ENCODE measurements around the gene DACH1.

DACH1 gene

DNA sequence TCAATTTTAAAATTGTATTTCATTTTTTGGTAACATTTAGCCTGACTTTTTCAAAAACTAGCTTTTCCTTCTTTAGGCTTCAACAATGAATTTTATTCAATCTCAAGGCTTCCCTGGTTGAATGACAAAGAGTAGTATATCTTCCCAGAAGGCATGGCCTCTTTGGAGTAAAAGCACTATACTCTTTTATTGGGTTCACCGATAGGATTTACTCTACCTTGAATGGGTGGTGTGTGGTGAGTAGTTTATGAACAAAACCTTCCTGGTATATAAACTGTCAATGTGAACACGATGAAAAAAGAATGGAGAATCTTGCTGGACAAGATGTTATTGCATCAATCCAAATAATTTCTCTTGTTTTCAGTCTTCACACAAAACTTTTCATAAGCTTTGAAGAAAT lies 167.7 kb downstream of the DACH1 start:
- DNase-seq = no peak

GRCh38 chr13:71695662-71696061 lies 171.3 kb downstream of the DACH1 start:
- DNase-seq = no peak

DNA sequence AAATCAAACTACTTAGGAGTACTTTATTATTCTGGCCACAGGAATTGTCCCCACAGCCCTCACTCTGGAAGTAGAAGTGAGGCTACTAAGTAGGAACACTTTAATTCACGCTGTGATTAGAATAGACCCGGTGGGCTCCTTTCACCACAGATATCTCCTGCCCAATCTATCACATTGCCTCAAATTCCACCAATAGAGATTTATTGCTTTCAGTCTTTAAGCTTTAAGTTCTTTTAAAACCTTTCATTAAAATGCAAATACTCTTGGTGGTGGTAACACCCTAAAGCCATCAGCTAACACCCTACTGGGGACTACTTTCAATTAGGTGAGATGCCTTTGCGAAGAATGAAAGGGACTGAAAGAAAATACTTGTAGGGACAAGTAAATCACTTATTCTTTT lies 181.9 kb downstream of the DACH1 start:
- no peak for DNase-seq

GRCh38 chr13:71681901-71682613 lies 184.9 kb downstream of the DACH1 start:
- no peak for DNase-seq

DNA sequence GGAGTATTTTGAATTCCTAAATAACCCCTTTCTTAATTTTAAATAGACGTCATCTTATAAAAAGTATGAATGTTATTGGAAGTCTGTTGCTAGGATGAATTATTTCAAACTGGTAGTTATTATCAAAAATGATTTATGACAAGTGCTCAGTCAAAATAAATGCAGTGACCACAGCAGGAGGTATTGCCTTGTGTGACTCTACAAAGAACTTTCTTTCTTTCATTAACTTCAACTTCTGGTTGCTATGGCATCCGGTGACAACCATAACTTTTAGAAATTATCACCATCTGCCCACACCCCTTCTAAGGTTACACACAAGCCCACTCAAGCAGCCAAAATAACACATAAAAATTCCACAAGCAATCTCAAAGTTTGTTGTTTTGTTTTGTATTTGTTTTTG lies 189.9 kb downstream of the DACH1 start:
- DNase-seq = no peak

DNA sequence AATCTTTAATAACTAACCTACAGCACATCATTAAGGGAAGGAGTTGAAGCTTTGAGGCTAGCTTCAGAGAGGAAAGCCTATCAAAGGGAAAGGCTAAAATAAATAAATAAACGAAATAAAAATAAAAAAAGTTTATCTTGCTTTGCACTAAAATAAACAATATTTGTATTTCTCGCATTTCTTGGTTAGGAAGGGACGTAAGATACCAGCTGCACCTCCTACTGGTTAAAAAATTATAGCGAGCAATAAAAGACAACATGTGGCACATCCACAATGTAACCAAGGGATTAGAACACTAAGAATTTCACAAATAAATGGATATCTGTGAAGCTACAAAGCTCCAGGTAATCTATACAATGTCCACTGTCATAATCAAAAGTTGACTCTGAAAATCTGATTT lies 194.5 kb downstream of the DACH1 start:
- no peak for DNase-seq

GRCh38 chr13:71663431-71663830 lies 203.6 kb downstream of the DACH1 start:
- no peak for DNase-seq

DNA sequence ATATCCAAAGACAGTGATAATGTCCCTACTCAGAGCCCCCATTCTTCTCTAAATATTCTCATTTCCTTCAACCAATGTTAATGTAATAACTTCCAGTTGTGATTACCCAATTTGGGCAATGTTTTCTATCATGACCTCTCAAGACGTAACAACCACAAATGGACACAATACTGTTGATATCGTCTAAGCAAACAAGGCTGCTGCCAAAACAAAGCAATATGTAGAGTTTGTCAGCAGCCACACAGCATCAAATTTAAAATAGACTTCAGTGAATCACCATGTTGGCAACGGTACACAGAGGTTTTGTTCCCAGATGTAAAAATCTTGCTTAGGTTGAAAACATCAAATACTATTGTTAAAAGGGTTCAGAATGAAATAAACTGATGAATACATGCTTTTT lies 205.1 kb downstream of the DACH1 start:
- no peak for DNase-seq

- no peak for DNase-seq
Measured at GRCh38 chr13:71659404-71659803, 207.6 kb downstream of the DACH1 start.

DNA sequence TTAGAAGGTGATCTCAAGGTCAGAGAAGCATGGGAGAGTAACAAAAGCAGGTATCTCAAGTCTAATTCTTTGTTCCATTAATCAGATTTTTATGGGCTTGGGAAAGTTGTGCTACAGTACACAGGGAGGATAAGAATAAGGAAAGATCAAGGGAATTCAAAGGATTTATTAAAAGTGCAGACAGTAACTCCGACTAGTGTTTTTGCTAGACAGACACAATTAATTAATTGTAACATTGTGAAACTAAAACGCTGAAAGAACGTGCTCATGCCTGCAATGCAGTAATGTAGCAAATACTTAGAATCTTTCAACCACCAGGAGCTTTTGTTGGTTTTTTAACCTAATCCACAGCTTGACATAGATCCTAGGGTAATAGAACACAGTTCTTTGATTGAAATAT lies 221.5 kb downstream of the DACH1 start:
- no peak for DNase-seq

DNA sequence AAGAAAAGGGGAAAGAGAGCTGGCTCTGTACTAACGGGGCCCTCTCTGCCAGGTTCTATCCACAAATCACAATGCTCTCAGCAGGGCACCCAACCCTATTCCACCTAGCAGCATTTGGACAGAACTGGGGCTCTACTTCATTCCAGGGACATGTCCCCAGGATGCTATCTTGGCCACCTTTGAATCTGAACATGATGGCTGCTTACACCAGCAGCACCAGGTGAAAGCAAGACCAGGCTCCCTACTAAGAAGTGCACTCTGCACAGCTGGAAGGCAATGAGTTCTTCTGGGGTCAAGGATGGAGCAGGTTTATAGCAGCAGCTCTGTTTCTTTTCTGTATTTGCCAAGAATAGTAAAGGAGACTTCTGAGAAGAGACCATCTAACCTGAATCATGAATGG lies 222.4 kb downstream of the DACH1 start:
- DNase-seq = no peak

DNA sequence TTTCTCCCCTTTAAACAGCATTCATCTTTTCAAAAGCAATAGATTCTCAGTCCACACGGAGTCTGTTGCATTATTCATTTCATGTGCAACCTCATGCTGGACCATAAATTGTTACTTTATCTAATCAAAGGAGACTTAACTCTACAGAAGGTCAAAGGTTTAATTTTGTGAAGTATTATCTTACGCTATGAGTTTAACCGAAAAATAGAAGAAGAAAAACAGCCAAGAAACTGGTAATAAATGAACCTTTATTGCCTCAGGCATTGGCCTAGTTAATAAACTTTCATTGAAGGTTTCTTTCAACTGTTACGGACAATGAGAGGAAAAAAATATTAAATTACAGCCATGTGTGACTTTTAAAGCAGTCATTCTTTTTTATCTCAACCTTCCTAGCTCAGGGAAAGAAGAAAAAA lies 223.6 kb downstream of the DACH1 start:
- no peak for DNase-seq

DNA sequence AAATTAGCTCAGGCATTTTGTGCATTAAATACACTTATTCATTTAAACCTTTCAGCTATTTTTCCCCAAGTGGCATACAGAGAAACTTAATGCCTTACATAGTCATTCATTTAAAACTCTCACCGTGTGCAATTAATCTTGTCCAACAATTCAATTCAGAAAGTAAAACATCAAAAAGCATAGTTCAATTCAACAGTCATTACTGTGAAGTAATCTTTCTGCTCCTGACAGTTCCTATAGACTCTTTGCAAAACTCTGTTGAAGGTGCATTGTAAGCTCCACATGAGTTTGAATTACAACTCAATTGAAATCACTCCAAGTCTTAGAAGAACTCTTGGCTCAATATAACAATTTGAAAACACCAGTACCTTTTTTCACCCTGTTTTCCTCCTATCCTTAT lies 228.3 kb downstream of the DACH1 start:
- no peak for DNase-seq

DNA sequence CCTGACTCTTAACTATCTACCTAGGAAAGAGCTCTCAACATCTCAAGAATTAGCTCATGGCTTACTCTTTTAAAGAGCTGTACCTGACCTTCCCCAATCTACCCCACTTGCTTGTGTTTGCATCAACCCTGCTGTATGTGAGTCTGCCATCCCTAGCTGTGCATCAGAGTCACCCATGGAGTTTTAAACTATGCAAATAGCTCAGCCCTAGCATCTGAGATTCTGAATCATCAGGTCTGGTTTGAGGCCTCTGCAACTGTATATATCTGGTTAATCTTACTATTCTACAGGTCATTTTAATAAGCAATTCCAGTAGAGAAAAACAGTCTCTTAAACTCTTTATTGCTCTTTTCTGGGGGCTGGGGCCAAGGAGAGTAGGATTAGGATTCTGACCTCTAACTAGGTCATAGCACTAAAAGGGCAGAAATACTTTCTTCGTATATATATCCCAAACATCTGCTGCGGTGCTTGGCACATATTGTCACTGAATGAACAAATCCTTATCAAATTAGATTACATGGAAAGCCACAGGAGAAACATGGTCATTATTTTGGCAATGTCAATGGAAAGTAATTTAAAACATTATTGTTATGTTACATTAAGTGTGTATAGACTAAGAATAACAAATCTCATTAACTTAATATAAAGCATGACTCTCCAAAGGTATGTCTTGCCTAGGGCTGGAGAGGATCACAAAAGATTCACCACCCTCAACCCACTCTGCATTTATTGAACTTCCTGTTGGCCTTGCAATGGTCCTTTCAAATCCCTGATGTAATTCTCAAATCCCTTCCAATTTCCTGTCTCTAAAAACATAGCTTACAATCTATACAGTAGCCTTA lies 232.2 kb downstream of the DACH1 start:
- no peak for DNase-seq

GRCh38 chr13:71634182-71634581 lies 232.8 kb downstream of the DACH1 start:
- no peak for DNase-seq

GRCh38 chr13:71632721-71633120 lies 234.3 kb downstream of the DACH1 start:
- DNase-seq = no peak

DNA sequence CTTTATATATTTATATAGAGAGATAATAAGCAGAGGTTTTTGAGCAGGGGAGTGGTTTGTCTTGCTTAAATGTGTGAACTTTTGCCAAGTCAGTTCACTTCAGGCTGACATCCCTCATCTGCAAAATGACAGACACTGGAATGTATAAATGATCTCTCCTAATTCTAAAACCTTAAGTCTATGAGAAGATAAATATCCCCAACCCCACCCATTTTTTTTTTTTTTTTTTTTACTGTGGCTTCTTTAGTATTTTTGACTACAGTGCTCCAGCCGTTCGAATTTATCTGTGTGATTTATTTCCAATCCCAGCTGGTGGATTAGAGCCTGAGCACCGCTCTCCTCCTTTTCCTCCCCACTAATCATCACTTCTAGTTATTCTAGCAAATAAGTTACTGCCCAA lies 234.8 kb downstream of the DACH1 start:
- no peak for DNase-seq

- DNase-seq = no peak
Measured at GRCh38 chr13:71629167-71629566, 237.8 kb downstream of the DACH1 start.

- DNase-seq = no peak
Measured at GRCh38 chr13:71626421-71627117, 240.4 kb downstream of the DACH1 start.

DNA sequence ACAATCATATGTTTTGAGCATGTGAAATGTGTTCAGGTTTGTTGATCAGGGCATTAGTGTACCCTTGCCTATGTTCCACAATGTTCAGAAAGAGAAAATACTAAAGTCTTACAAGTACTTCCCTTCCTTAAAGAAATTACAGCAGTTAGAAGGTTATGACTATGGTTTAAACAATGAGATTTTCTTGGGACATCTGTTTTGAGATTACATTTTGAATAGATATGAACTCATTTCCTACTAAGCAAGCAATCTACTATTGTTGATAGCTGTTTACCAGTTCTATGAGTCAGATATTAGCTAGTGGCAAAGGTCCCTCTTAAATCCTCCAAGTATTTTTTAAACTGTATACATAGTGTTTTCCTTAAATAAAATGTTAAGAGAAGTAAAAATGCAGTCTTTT lies 241.3 kb downstream of the DACH1 start:
- DNase-seq = no peak

DNA sequence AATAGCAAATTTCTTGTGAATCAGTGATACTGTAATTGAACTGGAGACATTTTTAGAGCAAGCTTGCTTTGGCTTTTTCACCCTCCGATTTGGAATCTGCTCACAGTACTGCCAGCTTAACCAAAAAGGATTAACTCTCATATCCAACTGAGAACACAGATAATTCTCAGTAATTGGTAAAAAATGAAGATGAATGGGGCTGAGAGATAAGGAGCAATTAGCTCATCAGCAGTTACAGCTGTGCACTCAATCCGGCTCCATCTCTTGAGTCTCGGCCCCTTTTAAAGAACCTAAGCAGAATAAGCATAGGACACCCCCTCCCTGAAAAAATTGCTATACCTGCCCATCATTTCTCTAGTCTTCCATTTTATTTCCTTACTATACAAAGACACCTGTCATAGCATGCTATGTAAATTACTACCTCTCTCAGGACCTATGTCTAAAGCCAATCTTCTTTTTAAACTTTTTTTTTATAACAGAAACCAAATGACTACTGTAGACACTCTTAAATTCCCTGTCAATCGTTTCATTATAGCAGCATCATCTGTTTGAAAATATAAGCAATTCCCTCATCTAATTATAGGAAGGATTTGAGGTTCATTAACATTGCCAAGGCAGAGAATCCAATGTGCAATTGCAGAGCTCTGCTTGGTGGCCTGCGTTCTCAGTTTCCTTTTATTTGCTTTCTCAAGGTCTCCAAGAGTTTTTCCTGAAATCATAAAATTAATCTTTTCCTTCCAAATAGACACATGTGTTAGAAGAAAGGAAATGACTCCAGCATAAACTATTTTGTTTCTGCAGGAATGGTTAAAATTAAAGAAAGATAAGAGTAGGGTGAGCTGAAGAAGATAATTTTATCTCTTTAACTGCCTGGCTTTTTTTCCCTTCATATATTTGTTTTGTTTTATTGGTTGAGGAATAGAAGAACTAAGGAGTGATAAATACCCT lies 242.1 kb downstream of the DACH1 start:
- DNase-seq = no peak

All from C1 segment of cervical spinal cord (tissue), 14 donors.